CD4-positive, alpha-beta T cell treated with Interleukin-12 subunit alpha and Interleukin-12 subunit beta, for 1 hour (primary cell): Measurements from ENCODE around the gene RAC3.

Experiments used
- DNase-seq: peaks from one replicate; pipeline ENCODE4 v3.0.0-alpha.2; 2020

Gene RAC3

DNA sequence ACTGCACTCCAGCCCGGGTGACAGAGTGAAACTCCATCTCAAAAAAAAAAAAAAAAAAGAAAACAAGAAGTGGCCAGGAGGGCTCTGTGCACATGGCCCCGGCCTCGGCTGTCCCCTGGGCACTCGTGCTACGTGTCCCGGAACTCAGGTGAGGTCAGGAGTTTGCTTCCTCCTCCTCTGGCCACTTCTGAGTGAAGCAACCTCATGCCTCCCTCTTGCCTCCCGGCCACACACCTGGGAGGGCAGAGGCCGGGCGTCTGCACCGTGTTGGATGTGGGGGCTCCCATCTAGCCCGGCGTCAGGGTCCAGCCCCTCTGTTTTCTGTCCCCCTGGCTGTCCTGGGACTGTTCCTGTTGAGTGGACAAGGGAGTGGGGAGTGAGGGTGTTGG, 31.9 kb upstream of the RAC3 start:
- DNase-seq, result no peak

- DNase-seq, result no peak
Observed at GRCh38 chr17:81999976-82000802, 31.3 kb upstream of the RAC3 start.

- no peak for DNase-seq
Observed at GRCh38 chr17:82000803-82001570, 30.5 kb upstream of the RAC3 start.

- DNase-seq, result no peak
Observed at GRCh38 chr17:82001571-82002056, 29.9 kb upstream of the RAC3 start.

DNA sequence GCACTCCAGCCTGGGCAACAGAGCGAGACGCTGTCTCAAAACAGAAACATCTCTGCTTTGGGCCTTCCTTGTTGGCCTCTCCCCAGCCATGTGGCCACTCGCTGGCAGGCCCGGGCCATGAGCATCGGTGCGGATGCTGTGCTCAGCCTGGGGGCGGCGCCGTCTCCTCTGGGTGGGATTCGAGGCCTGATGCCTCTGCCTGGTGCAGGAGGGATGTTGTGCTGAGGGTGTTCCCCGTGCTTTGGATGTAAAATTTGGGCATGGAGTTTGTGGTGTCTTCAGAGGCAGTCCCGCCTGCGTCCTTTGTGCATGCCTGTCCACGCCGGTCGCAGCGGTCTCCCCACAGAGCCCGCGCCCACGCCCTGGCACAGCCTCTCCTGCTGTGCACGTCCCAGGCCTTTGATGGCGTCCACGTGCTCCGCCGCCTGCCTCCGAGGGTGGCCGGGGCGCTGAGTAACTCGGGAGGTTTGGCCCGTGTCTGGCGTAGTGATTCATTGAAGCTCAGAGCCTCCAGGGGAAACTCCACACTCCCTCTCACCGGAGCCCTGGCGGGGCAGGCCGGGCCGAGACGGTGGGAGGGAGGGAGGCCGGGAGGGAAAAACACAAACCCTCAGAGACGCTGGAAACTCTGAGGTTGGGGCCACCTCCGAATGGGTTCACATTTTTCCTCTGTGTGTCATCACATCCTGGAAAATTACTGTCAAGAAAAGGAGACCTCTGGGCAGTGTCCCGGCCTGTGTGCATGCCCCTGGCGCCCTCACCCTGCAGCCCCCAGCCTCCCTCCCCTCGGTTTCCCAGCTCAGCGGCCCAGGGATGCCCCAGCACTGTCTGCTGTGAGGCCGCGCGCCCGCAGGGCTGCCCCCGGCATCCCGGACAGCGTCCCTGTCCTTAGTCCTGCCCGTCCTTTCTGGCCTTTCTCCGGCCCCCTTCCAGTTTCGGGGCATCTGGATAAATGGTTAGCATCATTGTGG, 27.8 kb upstream of the RAC3 start:
- no peak for DNase-seq

GRCh38 chr17:82004517-82005455, 26.7 kb upstream of the RAC3 start:
- DNase-seq, result no peak

GRCh38 chr17:82005701-82006348, 25.7 kb upstream of the RAC3 start:
- DNase-seq, result no peak

DNA sequence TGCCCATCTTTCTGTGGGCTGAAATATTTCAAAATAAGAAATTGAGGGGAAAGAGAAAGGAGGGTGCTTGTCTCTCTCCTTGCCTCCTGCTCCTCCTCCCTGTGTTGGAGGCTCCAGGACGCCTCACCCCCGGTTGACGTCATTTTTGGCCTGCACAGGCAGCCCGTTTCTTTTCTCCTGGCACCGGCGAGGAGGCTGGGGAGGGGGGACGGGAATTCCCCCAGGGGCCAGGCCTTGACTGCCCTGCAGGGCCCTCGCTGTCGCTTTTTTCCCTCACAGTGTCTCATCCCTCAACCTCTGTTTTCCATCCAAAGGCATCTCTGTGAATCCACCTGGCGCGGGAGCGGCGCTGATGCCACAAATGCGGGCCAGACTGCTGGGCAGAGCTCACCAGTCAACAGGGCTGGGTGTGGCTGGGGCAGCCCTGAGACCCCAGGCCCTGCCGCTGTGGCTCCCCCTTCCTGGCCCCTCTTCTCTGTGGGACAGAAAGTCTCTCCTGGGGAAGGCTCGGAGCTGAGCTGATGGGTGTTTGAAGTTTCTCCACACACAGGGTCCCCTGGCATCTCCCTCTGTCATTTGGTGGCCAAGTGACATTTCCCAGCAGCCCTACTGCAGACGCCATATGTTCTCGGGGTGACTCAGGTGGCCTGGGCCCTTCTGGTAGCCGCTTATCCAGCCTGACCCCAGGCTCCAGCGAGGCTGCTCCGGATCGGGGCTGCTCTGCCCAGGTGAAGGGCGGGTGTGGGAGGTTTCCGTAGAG, 24.8 kb upstream of the RAC3 start:
- DNase-seq, result no peak

DNA sequence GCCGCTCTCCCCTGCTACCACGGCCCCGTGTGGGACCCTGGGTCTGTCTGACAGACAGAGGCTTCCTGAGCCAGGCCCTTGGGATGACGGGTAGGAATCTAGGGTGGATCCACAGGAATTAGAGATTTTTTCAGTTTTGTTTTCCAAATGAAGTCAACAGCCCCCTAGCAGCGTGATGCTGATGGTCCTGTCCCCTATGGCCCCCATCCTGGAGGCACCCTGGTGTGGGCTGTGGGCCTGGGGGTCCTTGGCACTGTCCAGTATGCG, 24.3 kb upstream of the RAC3 start:
- no peak for DNase-seq

DNA sequence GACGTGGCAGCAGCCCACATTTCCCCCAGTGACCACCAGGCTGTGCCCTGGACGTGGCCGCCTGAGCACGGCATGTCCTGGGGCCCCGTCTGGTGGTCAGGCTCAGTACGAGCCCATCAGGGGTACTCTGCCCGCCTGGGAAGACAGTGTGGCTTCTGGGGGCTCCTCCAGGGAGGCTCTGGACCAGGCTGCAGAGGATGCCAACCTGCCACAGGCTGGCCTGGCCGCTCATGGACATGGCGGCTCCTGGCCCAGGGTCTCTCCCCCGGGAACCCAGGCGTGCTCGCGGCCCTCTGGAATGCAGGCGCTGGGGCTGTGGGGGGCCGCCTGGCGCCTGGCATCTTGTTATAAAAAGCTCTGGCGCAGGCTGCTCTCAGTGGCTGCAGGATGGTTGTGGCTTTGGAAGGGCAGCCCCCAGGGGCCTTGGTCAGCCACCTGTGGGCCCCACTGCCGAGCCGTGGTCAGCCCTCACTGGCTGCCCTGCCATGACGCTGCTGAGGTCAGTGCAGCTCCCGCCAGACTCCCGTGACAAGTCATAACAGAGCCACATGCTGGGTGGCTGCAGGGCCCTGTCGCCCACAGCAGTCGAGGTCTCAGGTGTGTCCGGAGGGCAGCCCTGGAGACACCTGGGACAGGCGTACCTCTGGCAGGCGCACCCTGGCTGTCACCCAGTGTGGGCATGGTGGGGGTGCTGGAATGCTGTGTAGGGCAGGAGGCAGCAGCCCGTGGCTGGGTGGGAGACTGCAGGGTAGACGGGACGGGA, 23.8 kb upstream of the RAC3 start:
- no peak for DNase-seq

- no peak for DNase-seq
Observed at GRCh38 chr17:82008258-82008940, 23.1 kb upstream of the RAC3 start.

GRCh38 chr17:82008941-82009405, 22.5 kb upstream of the RAC3 start:
- no peak for DNase-seq

DNA sequence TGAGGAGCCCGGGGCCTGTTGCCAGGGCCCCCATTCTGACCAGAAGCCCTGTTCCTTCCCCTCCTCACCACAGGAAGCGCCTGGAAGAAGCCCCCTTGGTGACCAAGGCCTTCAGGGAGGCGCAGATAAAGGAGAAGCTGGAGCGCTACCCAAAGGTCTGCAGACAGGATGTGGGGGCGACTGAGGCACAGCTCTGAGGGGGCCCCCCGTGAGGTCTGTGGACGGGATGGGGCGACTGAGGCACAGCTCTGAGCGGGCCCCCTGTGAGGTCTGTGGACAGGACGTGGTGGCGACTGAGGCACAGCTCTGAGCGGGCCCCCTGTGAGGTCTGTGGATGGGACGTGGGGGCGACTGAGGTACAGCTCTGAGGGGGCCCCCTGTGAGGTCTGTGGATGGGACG, 22.1 kb upstream of the RAC3 start:
- DNase-seq, result no peak

DNA sequence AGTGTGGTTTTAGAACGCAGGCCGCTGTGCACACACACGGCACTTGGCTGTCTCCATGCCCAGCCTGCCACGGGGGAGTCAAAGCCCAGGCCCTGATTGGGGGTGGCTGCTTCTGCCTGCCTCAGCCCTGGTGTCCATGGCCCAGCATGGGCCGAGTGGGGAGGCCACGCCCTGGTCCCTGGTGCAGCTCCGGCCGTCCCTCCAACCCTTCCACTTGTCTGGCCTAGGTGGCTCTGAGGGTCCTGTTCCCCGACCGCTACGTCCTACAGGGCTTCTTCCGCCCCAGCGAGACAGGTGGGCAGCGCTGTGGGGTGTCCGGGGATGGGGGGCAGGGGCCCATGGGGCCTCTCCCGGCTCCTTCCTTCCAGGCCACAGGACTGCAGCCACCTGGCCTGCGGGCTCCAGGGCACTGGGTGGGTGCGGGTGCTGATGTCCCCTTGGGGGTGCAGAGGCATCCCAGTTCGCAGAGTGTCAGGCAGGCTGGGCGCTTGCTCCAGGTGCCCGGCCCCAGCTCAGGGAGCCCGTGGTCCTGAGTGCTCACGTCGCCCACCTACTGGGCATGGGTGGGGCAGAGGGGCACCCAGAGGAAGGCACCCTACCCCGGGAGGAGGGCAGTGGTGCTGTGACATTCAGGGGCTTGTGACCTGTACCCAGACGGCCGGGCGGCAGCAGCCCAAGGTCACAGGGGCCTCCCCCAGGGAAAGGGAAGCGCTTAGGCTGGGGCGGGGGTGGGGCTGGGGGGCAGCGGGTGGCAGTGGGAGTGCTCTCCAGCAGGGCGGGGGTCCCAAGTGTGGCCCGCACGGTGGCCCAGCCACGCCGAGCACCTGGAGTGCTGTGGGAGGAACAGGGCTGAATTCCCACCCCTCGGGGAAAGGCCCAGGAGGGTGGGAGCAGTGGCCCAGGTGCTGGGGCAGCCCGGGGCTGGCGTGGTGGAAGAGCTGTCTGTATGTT, 20.6 kb upstream of the RAC3 start:
- DNase-seq, result no peak

DNA sequence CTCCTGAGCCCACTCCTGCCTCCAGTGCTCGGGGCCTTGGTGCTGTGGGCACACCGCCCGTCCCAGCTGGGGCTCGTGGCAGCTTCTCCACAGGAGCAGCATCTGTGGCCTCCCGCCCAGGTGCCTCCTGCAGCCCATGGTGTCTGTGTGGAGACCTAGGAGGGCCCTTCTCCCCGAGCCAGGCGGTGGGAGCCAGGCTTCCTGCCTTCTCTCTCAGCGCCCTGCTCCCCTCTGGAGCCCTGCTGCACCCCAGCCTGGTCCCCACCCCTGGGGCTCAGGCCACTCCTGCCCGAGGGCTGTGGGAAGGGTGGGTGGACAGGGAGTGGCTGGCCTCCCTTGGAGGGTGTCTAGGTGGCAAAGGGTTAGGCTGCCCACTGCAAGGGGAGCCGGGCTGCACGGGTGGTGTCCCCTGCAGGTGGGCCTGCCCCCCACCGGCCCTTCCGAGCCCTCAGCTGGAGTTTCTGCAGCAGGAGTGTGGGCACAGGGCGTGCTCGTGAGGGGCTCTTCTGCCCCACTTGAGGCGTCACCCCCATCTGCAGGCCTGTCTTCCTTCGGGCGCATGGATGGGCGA, 19.8 kb upstream of the RAC3 start:
- no peak for DNase-seq

- DNase-seq, result no peak
Observed at GRCh38 chr17:82012261-82012639, 19.2 kb upstream of the RAC3 start.

DNA sequence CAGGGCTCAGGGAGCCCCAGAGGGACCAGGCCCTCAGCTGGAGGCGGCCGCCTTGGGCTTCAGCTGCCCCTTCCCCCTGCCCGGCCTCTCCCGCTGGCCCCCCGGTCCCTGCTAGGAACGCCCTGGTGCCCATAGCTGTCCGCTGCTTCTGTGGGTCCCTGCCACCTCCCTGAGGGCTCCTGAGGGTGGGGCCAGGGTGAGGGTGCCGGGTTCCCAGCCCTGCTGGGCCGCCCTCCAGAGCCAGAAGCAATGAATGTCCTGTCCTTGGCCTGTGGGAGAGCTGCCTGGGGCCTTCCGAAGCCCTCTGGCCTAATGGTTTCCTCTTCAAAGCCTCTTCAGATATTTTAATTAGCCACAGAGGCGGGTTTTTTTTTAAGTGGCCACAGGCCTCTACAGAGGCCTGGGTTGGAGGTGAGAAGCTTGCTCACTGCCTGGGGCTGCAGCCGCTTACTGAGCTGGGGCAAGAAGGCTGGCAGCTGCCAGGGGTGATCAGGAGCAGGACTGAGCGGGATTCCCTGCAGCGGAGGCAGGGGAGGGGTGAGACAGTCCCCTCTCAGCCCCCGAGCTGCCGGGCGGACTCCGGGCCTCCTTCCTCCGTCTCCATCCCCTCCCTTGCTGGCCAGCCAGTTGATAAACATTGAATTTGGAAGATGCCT, 18.7 kb upstream of the RAC3 start:
- no peak for DNase-seq
